ENCODE results near the gene TSPAN1.

- TF ChIP-seq CTCF (IDR thresholded peaks at IDR 0.05) (no peak), POLR2A (IDR thresholded peaks at IDR 0.05) (no peak)
Measured at GRCh38 chr1:46131093-46131492, 43.8 kb upstream of the TSPAN1 start.

Measured in adrenal gland (tissue), 5 donors.